NB4 (cell line): ENCODE data around the gene RASAL2.

Source experiments
- MYC ChIP-seq: IDR thresholded peaks from 2 replicates; pipeline ENCODE4 v1.6.1; 2011; ENCODE audit warnings: low read depth, low read length
- POLR2A ChIP-seq: IDR thresholded peaks from 2 replicates; pipeline ENCODE4 v1.6.1; 2011; ENCODE audit warnings: mild to moderate bottlenecking; ENCODE audit not compliant: insufficient read length; ENCODE audit errors: extremely low read depth
- TF ChIP-seq, protein P1 (sequence below): IDR thresholded peaks from one replicate; pipeline ENCODE4 v1.5.1; 2012; ENCODE audit warnings: low read depth, low read length
- TF ChIP-seq, protein P2 (sequence below): IDR thresholded peaks from 2 replicates; pipeline ENCODE4 v1.6.1; 2011; ENCODE audit warnings: low read depth, low read length

DNA sequence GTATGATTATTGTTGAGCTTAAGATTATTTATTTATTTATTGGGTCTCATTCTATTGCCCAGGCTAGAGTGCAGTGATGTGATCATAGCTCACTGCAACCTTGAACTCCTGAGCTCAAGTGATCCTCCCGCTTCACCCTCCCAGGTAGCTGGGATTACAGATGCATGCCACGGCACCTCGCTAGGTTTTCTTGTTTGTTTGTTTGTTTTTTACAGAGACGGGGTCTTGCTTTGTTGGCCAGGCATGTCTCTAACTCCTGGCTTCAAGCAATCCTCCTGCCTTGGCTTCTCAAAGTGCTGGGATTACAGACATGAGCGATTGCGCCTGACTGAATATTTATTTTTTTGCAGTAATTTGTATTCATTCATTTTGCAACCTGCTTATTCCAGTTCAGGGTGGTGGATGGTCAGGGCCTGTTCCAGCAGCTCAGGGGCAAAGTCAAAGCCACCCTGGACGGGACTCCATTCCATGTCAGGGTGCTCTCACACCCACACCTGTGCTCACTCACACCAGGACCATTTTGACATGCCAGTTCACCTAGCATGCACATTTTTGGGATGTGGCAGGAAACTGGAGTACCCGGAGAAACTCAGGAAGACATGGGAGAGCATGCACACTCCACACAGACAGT lies 29.6 kb upstream of the RASAL2 start:
- TF ChIP-seq, protein P1, sequence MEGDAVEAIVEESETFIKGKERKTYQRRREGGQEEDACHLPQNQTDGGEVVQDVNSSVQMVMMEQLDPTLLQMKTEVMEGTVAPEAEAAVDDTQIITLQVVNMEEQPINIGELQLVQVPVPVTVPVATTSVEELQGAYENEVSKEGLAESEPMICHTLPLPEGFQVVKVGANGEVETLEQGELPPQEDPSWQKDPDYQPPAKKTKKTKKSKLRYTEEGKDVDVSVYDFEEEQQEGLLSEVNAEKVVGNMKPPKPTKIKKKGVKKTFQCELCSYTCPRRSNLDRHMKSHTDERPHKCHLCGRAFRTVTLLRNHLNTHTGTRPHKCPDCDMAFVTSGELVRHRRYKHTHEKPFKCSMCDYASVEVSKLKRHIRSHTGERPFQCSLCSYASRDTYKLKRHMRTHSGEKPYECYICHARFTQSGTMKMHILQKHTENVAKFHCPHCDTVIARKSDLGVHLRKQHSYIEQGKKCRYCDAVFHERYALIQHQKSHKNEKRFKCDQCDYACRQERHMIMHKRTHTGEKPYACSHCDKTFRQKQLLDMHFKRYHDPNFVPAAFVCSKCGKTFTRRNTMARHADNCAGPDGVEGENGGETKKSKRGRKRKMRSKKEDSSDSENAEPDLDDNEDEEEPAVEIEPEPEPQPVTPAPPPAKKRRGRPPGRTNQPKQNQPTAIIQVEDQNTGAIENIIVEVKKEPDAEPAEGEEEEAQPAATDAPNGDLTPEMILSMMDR = no peak
- TF ChIP-seq, protein P2, sequence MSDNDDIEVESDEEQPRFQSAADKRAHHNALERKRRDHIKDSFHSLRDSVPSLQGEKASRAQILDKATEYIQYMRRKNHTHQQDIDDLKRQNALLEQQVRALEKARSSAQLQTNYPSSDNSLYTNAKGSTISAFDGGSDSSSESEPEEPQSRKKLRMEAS = no peak
- no peak for TF ChIP-seq POLR2A
- no peak for TF ChIP-seq MYC
